Stimulated activated CD4-positive, alpha-beta T cell treated with anti-CD3 and anti-CD28 coated beads, TNF-alpha, amount 100 ng/mL, for 24 hours (primary cell): ENCODE measurements around the gene CRYBA2.

Experiments used
- DNase-seq, 3 experiments: peaks; one replicate each; pipeline ENCODE4 v3.0.0-alpha.2; 2020; ENCODE audit warnings: low read depth in 3 of 3

Gene CRYBA2

DNA sequence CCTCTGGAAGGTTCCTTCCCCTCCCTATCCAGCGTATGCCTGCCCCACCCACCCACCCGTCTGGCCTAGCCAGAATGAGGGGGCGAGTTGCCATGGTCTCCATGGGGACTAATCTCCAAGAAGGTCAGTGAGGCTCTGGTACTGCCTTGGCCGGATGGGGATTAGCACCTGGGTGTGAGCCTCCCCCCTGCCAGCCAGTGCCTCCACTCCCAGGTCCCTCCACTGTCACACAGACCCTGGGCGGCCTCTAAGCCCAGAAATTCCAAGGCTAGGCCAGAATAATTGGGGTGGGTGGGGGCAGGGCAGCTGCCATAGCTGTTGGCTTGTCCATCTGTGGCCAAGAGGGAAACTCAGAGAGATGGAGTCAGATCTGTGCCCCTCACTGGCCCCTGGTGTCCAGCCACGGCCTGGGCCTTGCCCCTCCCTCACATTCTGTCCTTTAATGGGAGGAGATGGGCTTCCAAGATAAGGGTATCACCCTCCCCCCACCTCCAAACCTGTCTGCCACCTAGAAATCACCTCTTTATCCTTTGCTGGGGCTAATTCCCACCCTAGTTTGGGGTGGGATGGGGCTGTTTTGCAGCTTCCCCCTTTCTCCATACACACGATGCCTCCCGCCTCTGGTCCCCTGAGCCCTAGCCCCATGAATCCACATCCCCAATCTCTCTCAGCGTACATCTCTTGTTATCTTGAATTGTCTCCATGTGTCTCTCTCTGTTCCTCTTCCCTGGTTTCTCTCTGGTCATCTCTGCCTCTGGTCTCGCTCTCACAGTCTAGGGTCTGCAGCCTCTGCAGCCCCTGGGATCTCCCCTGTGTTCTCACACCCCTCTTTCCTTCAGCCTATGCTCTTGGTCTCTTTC lies 6.0 kb upstream of the CRYBA2 start:
- no peak for DNase-seq

DNA sequence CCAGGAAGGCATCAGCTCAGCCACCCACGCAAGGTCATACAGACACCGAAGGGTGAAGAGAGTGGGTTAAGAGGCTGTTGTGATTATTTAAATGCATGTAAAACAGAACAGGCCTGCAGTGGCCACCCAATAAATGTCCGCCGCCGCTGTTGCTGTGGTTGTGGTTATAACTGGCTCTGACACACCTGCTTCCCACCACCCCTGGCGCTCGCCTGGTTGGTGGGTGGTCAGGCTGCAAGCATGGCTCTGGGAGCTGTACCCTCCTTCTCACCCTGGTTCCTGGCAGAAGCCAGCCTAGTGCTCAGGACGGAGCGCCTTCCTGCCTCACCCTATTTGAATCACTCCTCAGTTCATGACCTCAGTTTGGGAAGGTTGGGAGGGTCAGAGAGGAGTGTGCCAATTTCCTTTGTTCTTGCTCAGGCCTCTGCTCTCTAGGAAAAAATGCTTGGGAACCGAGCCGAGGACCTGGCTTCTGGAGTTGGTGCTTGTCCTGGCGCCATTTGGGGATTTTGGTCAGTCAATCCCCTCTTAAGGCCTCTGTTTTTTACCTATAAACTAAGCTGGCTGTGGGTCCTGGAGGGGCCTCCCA lies 5.3 kb upstream of the CRYBA2 start:
- DNase-seq = no peak

DNA sequence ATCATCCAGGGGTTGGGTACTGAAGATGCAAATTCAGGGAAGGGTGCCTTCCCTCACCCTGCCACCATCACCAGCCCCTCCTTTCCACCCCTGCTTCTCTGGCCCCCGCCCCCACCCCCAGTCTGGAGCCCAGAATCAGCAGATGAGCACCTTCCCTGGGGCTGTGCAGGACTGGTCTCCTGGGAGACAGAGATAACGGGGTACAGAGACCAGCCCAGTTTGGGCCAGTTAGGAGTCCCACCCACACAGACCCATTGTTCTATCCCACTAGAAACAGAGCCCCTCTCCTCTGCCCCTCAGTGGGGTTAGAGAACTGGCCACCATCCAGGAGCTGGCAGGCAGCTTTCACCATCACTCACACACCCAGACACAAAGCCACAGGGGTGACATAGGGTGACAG lies 4.5 kb upstream of the CRYBA2 start:
- DNase-seq = no peak

DNA sequence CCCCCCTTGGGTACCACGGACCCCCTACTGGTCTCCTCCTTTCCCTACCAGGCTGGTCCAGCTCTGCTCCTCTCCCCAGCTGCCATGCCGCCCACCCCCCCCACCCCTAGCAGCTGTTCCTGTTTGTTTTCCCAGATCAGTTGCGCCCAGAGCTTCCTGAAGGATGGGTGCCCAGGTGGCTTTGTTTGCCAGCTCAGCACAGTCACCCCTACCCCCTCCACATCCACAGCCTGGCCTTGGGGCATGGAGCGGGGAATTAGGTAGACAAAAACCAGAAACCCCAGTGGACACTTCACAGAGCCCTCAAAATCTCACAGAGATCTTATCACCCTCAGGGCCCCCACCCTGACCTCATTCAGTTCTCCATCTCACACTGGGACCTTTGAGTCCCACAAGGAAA lies 3.7 kb upstream of the CRYBA2 start:
- DNase-seq = no peak

DNA sequence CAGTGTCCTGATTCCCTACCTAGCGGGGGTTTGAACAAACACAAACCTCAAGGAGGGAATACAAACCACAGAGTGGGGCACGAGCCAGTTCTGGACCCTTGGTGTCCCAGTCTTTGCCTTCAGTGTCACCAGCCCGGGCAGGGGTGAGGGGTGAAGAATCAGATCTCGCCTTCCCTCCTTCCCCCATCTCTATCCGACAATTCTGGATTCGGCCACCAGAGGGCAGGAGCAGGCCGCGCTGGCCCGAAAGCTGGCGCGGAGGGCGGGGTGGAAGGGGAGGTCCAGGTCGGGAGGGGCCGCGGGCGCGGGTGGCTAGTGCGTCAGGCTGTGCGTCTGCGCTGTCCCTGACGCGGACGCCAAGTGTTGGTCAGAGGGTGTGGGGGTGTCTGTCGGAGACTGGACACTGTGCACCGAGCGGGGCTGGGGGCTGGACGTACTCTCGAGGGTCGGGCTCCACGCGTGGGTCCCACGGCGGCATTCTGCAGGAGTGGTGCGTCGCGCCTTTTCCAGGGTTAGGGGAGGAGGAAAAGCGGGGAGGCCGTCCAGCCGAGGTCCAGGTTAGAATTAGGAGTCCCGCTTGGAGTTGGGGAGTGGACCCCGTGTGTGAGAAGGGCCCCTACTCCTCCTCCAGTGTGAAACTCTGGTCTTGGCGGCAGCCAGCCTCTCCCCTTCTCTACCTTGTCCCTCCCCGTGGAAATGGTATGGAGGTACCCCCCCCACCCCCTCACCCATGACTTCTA lies 2.9 kb upstream of the CRYBA2 start:
- DNase-seq = peak; percentile 60 to 79 (median 64)

DNA sequence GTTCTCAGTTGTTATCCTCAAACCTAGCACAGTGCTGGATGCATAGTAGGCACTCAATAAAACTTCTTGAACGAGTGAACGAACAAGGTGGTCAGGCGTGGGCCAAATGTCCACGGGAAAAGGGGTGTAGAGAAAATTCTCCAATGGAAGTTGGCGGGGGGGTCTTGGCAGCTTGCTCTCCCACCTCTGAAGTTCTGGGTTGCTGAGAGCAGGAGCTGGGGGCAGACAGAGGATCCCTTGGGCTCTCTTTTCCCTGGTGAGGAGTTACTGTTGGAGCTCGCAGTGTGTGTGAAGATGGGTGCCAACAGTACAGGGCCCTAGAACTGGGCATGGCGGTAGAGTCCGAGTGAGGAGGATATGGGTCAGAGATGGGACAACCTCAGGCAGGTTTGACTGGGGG lies 2.3 kb upstream of the CRYBA2 start:
- no peak for DNase-seq

DNA sequence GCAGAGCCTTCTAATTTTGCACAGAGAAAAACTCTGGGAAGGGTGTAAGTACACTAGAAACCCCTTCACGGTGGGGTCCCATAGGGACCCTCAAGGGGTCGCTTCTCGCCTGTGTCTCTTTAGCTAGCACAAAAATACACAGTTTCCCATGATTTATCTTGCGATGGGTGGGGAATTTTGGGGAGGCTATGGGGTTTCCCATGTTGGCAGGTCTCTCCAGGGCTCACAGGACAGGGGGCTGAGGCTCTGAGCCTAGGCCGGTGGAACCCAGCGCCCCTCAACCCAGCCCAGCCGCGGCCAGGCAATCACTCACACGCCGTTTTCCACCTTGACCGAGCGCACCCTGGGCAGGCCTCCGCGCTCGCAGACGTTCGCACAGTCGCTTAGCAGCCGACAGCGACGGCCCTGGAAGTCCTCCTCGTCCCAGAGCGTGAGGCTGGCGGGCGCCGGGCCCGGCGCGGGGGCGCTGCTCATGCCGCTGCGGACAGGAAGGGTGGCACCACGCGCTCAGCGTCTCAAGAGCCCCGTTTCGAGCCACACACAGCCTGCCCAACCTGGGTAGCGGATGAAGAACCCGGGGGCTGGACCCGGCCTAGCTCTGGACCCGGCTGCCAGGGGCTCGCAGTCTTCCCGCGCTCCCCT lies 398 bp downstream of the CRYBA2 start:
- DNase-seq = no peak

DNA sequence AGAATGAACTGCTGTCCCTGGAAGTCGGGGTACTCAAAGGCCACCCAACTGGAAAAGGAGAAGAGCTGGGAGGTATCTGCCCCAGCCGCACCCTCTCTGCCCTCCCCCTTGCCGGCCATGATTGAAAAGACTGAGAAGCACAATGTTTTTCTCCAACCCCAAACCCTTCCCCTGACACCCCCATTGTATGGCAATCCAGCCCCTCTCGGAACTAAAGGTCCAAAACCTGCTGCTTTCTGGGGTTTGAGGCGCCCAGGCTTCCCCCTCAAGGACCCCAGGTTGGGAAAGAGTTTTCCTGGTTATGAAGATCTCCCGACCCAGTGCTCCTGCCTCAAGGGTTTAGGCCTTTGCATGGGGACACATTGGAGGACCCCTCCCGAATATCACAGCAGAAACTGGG lies 1.0 kb downstream of the CRYBA2 start:
- DNase-seq = no peak

DNA sequence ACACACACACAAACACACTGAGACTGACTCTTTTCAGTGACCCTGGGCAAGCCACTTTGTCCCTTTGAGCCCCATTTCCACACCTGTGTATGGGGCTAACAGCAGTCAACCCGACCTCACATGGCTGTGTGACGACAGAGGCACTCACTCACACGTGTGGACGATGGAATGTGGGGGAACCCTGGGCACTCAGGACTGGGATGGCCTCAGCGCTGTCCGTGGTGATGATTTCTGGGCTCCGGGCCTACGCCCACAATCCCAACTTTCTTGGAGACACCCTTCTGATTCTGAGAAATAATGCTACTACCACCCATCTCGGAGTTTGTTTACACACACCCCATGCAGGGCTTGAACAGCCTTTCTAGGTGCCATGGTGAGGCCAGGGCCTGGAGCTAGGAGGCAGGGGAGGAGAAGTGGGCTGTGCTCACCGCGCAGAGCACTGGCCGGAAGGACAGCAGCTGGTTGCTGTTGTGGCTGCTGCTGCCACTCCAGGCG lies 1.5 kb downstream of the CRYBA2 start:
- no peak for DNase-seq

DNA sequence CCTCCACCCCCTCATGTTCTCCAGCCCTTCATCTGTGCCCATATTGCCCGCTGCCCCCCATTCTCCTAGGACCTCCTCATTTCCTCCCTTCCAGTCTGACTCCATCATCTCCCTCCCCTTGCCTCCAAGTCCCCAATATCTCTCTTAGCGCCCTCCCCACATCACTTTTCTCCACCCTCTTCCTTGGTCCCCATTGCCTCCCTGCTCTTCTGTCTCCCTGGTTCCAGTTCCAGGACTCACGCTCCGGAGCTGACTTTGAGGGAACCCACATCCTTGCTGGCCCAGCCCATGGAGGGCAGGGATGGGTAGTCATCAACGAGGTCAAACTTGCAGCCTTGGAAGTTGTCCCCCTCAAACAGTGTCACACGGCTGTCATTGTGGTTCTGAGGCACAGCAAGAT lies 2.6 kb downstream of the CRYBA2 start:
- no peak for DNase-seq

DNA sequence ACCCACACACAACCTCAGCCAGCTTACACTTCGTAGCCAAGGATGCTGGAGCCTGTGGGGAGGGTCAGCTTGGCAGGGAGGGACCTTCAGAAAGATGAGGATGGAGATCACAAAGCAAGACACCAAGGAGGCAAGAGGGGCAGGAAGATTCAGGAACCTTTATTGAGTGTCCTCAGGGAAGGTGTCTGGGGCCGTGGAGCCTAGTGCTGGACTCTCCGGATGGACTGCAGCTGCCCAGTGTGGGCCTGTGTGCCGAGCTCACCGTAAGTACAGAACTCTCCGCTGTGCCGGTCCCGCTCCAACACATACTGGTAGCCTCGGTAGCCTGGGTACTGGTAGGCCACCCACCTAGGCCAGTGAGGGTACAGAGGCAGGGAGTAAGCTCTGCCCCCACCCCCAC lies 3.2 kb downstream of the CRYBA2 start:
- no peak for DNase-seq

DNA sequence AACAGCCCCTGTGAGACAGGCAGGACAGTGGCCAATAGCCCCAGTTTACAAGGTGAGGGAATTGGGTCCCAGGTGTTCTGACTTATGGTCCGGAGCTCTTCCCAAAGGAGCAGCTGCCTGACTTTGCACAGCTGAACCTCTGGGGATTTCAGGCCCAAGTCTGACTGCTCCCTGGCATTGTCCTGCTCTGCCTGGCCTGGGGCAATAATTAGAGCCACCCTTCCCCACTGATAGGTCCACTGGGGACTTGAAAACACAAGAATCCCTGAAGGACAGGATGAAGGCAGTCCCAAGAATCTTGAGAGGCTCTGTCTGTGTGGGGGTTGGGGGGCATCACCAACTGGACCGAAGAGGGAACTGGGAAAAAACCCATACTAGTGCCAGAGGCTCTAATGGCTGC lies 4.6 kb downstream of the CRYBA2 start:
- no peak for DNase-seq

DNA sequence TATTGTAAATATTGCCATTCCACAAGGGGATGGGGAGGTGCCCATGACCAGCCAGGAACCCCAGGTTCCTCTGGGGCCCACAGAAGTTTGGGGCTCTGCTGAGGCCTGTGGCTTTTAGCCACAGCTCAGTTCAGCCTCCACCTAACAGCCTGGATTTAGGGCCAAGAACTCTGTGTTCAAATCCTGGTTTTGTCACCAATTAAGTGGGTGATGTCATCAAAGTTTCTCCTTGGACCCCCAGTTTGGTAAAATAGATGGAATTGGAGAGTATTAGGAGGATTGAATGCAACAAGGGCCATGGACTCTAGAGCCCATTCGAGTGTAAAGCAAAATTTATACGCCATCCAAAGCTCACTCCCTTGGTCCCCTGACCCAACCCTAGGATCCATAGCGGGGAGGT lies 5.1 kb downstream of the CRYBA2 start:
- no peak for DNase-seq

DNA sequence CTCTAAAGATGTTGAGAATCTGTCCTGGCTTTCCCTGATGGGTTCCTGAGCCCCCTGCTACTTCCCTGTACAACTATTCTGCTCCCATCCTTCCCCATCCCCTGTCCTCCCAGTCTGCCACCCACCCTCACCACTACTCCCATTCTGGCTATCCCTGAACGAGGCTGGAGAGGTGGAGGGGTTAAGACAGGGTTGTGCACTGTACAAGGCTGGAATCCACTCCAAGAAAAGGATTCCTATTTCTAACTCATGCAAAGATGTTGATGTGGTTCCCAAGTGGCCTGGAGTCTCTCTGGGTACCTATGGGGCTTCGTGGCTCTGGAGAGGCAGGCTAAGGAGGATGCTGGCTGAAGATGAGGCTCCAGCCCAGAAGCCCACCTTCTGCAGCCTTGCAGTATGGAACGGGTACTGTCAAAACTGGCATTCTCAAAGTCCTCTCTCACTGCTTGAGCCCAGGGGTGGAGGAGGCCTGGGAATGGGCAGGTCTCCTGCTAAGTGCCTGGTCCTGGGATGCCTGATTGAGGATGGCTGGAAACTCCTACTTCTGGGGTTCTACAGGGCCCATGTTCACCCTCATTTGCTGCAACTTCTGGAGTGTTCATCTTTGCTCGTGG lies 7.0 kb downstream of the CRYBA2 start:
- DNase-seq = no peak

DNA sequence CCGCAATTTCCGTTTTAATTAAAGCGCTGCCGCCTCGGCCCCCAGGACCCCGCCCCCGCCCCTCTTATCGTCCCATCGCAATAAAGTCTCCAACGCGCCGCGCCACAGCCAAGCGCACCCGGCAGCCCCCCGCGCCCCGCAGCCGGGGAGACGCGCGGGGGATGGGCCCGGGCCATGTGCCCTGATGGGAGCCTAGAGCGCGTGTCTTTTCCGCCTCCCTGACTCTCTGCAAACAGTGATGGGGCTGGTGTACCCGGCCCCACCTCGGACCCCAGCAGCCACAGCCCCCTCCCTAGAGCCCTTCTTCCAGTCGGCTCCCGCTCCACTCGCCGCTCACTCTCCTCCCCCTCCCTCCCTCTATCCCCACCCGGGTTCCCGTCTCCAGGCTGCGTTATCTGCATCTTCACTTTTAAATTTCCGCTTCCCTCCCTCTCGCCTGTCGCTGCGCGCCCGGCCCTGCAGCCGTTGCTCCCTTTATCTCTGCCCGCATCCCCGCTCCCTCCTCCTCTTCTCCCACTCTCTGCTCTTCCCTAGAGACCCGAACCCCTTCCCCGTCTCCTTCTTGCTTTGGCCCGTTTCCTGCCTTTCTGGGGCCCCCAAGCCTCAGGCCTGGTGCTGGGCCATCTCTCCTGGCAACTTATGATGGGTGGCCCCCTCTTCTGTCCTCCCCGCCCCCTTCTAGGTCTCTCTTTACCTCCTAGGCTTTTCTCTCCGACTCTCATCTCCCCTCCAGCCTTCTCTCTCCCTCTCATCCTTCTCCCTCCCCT lies 7.7 kb downstream of the CRYBA2 start:
- DNase-seq = no peak

DNA sequence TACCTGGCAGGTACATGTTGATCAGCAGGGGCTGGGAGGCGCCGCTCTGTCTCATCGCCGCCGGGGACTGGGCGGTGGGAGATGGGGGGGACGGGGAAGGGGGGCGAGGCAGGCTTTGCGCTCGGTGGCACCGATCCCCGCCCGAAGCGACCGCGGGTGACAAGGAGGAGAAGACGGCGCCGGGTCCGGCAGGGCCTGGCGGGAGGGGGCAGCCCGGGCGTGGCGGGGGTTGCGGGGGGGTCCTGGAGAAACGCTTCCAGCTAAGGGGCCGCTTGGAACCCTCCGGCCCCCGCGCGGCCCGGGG lies 8.2 kb downstream of the CRYBA2 start, which contains the start of gene FEV:
Gene FEV (minus strand): TSS at position 164 of the 304 bp plus-strand sequence. CDS start 109 bp downstream, at position 55.
- DNase-seq = no peak

DNA sequence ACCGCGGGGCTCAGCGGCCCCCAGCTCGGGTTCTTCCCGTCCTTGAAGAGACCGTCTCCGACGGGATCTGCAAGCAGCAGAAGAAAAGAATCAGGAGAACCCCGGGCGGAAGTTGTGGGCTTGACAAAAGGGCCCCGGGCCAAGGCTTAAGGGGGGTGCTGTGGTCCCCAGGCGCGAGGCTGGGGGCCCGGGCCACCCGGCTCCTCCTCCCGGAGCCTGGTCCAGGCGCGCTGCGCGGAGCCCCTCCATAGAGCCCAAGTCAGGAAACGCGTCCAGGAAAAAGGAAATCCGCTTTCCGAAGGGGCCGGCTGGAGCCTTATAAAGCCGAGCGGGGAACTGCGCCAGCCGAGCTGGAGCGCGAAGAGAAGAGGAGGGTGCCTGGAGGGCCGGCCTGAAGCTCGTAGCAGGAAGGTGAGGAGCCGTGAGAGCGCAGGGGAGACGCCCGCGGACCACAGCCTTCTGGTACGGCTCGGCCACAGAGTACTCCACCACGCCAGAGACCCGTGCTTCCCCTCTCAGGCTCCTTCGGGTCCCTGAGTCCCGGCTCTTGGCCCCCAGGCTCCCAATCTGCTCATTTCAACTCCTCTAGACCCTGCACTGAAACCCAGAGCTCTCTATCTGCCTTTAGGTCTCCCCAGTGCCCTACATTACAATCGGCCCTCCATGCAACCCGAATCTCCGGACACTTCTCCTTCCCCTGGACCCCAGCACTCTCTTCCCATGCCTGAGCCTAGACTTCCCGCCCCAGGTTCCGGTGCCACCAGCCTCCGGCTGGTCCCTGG lies 8.8 kb downstream of the CRYBA2 start:
- no peak for DNase-seq

DNA sequence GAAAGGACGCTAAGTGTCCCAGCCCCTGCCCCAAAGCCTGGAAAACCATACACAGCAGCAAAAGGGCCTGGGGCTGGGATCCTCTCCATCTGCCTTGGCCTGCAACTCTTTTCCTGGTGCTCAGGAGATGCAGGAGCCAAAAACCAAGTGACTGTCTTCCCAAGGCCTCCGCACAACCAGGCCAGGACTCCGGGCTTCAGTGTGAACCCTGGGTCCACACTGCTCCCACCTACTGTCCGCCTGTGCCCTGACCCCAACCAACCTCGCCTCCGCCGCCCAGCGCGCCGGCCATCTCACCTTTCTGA lies 9.3 kb downstream of the CRYBA2 start:
- no peak for DNase-seq

DNA sequence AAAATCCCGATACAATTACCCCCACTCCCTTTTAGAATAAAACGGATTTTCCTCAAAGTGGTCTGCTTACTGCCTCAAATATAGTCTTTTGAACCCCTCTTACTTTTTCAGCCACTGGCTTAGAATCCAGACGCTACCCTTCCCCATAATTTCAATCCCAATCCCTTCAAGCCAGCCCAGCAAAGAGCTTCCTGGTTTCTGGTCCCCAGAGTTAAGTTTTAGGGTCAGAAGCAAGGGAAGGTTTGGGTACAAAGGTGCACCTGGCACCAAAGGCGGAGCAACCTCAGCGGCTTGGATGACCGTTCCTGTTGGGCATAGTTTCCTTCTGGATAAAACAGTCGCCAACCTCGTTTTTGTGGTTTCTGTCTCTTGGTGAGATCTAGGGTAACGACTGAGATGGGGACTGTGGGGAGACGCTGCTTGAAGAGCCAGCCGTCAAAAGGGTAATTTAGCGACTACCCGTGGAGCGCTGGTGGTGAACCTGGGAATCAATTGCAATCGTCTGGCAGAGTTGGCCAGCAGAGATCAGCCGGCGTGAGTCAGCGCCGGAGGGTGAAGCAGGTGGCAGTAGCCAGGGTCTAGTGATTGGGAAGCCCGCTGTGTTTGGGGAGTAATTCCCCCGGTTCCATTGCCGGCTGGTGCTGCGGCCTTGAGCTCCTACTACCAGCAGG lies 9.8 kb downstream of the CRYBA2 start:
- no peak for DNase-seq
